NCI-H2081 (cell line): ENCODE results near the gene NUDT3.
A peak's percentile ranks its signal among the peaks of the same experiment; 100 is the strongest.
"Not testable (repeated sequence)": the region's sequence is repeated elsewhere in the genome, so short reads cannot be mapped to it uniquely, and the experiment has no call there.

Experiments used
- DNase-seq, 2 experiments: peaks; one replicate each; lab custom pipeline; 2025; lab: John Stamatoyannopoulos, UW

NUDT3 gene

GRCh38 chr6:34249469-34250261 is 142.8 kb downstream of the NUDT3 start:
- no peak for DNase-seq

GRCh38 chr6:34248727-34249468 is 143.6 kb downstream of the NUDT3 start, which contains the start of gene SMIM29:
SMIM29 (minus strand) TSS chr6:34249006; CDS start chr6:34247791, 1,215 bp downstream.
- peak; percentile 95 for DNase-seq

GRCh38 chr6:34248198-34248726 is 144.2 kb downstream of the NUDT3 start:
- peak in 1 of 2 experiments; percentile 21 for DNase-seq

GRCh38 chr6:34247481-34248197 is 144.8 kb downstream of the NUDT3 start:
- DNase-seq, result no peak

- peak; percentile 25 to 46 for DNase-seq
Measured at GRCh38 chr6:34246563-34247391, 145.7 kb downstream of the NUDT3 start.

- no peak for DNase-seq
Measured at GRCh38 chr6:34246249-34246562, 146.3 kb downstream of the NUDT3 start.

GRCh38 chr6:34245761-34246140 is 146.7 kb downstream of the NUDT3 start:
- not testable (repeated sequence) for DNase-seq

GRCh38 chr6:34245032-34245760 is 147.3 kb downstream of the NUDT3 start:
- DNase-seq, result not testable (repeated sequence)

GRCh38 chr6:34243901-34244884 is 148.3 kb downstream of the NUDT3 start:
- no peak for DNase-seq

- no peak for DNase-seq
Measured at GRCh38 chr6:34243131-34243771, 149.2 kb downstream of the NUDT3 start.

GRCh38 chr6:34242252-34243130 is 150.0 kb downstream of the NUDT3 start:
- no peak for DNase-seq

- DNase-seq, result no peak
Measured at GRCh38 chr6:34241351-34242215, 150.9 kb downstream of the NUDT3 start.

- DNase-seq, result no peak
Measured at GRCh38 chr6:34240329-34241248, 151.9 kb downstream of the NUDT3 start.

GRCh38 chr6:34239893-34240292 is 152.6 kb downstream of the NUDT3 start:
- DNase-seq, result no peak

- no peak for DNase-seq
Measured at GRCh38 chr6:34239500-34239825, 153.0 kb downstream of the NUDT3 start.
